Uterus (tissue), 2 donors: ENCODE data around the gene SGF29.
"Not testable (repeated sequence)": the region's sequence is repeated elsewhere in the genome, so short reads cannot be mapped to it uniquely, and the experiment has no call there.

Experiments
- CTCF ChIP-seq, 4 experiments: fragments of 200-600 bp in 2 of 4; fragments of 450-650 bp in 2 of 4; sonication (generic) in 2 of 4; IDR thresholded peaks; one replicate each; pipeline ENCODE4 v1.5.1; 2016 to 2019; ENCODE audit warnings: antibody characterized with exemption in 4 of 4, mild to moderate bottlenecking in 2 of 4, moderate library complexity in 1 of 4
- POLR2A ChIP-seq, 2 donors: fragments of 450-650 bp; IDR thresholded peaks; one replicate each; pipeline ENCODE4 v1.6.1; 2016; ENCODE audit warnings: antibody characterized with exemption in 2 of 2, mild to moderate bottlenecking in 1 of 2, moderate library complexity in 1 of 2

GRCh38 chr16:28608867-28609596 lies 55.3 kb downstream of the SGF29 start:
- TF ChIP-seq POLR2A, CTCF (IDR thresholded peaks at IDR 0.05): not testable (repeated sequence)
